NB4 (cell line): ENCODE results near the gene PTPRG.

ENCODE experiments used
- DNase-seq: peaks from one replicate; pipeline ENCODE4 v3.0.0; 2010; ENCODE audit warnings: low read depth
- H3K4me3 ChIP-seq: one replicate; pipeline ENCODE4 v1.5.1; 2011; ENCODE audit warnings: mild to moderate bottlenecking, low read depth, low read length, moderate library complexity
- CTCF ChIP-seq: IDR thresholded peaks from one replicate; pipeline ENCODE4 v1.5.1; 2012; ENCODE audit warnings: low read depth, low read length
- MAX ChIP-seq: IDR thresholded peaks from 2 replicates; pipeline ENCODE4 v1.6.1; 2011; ENCODE audit warnings: low read depth, low read length
- MYC ChIP-seq: IDR thresholded peaks from 2 replicates; pipeline ENCODE4 v1.6.1; 2011; ENCODE audit warnings: low read depth, low read length
- POLR2A ChIP-seq: IDR thresholded peaks from 2 replicates; pipeline ENCODE4 v1.6.1; 2011; ENCODE audit warnings: mild to moderate bottlenecking; ENCODE audit not compliant: insufficient read length; ENCODE audit errors: extremely low read depth

PTPRG gene

GRCh38 chr3:62145086-62145757 lies 583.9 kb downstream of the PTPRG start:
- H3K4me3 ChIP-seq = no peak overlapping the region
- TF ChIP-seq MYC (no peak), CTCF (no peak), MAX (no peak), POLR2A (no peak)
- DNase-seq = no peak

GRCh38 chr3:62149539-62149938 lies 588.2 kb downstream of the PTPRG start:
- no peak for TF ChIP-seq POLR2A
- TF ChIP-seq MYC = no peak
- no peak for DNase-seq
- no peak overlapping the region for H3K4me3 ChIP-seq

- DNase-seq = no peak
- H3K4me3 ChIP-seq = no peak overlapping the region
- no peak for TF ChIP-seq MYC
- TF ChIP-seq CTCF = no peak
- no peak for TF ChIP-seq MAX
- no peak for TF ChIP-seq POLR2A
Observed at GRCh38 chr3:62149962-62150361, 588.6 kb downstream of the PTPRG start.

GRCh38 chr3:62151591-62151990 lies 590.2 kb downstream of the PTPRG start:
- no peak for DNase-seq
- H3K4me3 ChIP-seq = no peak overlapping the region
- TF ChIP-seq MYC (no peak), MAX (no peak), POLR2A (no peak), CTCF (no peak)

- TF ChIP-seq MYC (no peak), MAX (no peak), POLR2A (no peak), CTCF (no peak)
- no peak for DNase-seq
- no peak overlapping the region for H3K4me3 ChIP-seq
Observed at GRCh38 chr3:62153231-62153630, 591.9 kb downstream of the PTPRG start.

GRCh38 chr3:62154457-62155148 lies 593.2 kb downstream of the PTPRG start:
- DNase-seq = no peak
- TF ChIP-seq MYC (no peak), MAX (no peak), CTCF (no peak), POLR2A (no peak)
- no peak overlapping the region for H3K4me3 ChIP-seq
